ENCODE data around the gene EDN1.

The EDN1 gene

GRCh38 chr6:12265791-12266190, 24.4 kb upstream of the EDN1 start:
- no peak for DNase-seq (ENCODE audit: low read depth)
- no peak overlapping the region for H3K4me3 ChIP-seq (ENCODE audit: low read depth, low read length)

GRCh38 chr6:12266571-12266970, 23.6 kb upstream of the EDN1 start:
- DNase-seq (ENCODE audit: low read depth) = peak; percentile 47
- H3K4me3 ChIP-seq (ENCODE audit: low read depth, low read length) = no peak overlapping the region

GRCh38 chr6:12269110-12269509, 21.1 kb upstream of the EDN1 start:
- DNase-seq (ENCODE audit: low read depth) = no peak
- no peak overlapping the region for H3K4me3 ChIP-seq (ENCODE audit: low read depth, low read length)

GRCh38 chr6:12270551-12271230, 19.5 kb upstream of the EDN1 start:
- no peak for DNase-seq (ENCODE audit: low read depth)
- no peak overlapping the region for H3K4me3 ChIP-seq (ENCODE audit: low read depth, low read length)

- no peak overlapping the region for H3K4me3 ChIP-seq (ENCODE audit: low read depth, low read length)
- no peak for DNase-seq (ENCODE audit: low read depth)
Observed at GRCh38 chr6:12271594-12271993, 18.6 kb upstream of the EDN1 start.

GRCh38 chr6:12271997-12272396, 18.2 kb upstream of the EDN1 start:
- no peak overlapping the region for H3K4me3 ChIP-seq (ENCODE audit: low read depth, low read length)
- no peak for DNase-seq (ENCODE audit: low read depth)

GRCh38 chr6:12275107-12275506, 15.1 kb upstream of the EDN1 start:
- no peak for DNase-seq (ENCODE audit: low read depth)
- H3K4me3 ChIP-seq (ENCODE audit: low read depth, low read length) = no peak overlapping the region

- DNase-seq (ENCODE audit: low read depth) = no peak
- no peak overlapping the region for H3K4me3 ChIP-seq (ENCODE audit: low read depth, low read length)
Observed at GRCh38 chr6:12276930-12277315, 13.2 kb upstream of the EDN1 start.

GRCh38 chr6:12277386-12277785, 12.8 kb upstream of the EDN1 start:
- H3K4me3 ChIP-seq (ENCODE audit: low read depth, low read length) = no peak overlapping the region
- no peak for DNase-seq (ENCODE audit: low read depth)

- no peak for DNase-seq (ENCODE audit: low read depth)
- H3K4me3 ChIP-seq (ENCODE audit: low read depth, low read length) = no peak overlapping the region
Observed at GRCh38 chr6:12278915-12279314, 11.2 kb upstream of the EDN1 start.

- DNase-seq (ENCODE audit: low read depth) = no peak
- H3K4me3 ChIP-seq (ENCODE audit: low read depth, low read length) = no peak overlapping the region
Observed at GRCh38 chr6:12279322-12280091, 10.7 kb upstream of the EDN1 start.

GRCh38 chr6:12280458-12280857, 9.7 kb upstream of the EDN1 start:
- no peak overlapping the region for H3K4me3 ChIP-seq (ENCODE audit: low read depth, low read length)
- no peak for DNase-seq (ENCODE audit: low read depth)

- H3K4me3 ChIP-seq (ENCODE audit: low read depth, low read length) = no peak overlapping the region
- no peak for DNase-seq (ENCODE audit: low read depth)
Observed at GRCh38 chr6:12280902-12281301, 9.3 kb upstream of the EDN1 start.

- DNase-seq (ENCODE audit: low read depth) = no peak
- no peak overlapping the region for H3K4me3 ChIP-seq (ENCODE audit: low read depth, low read length)
Observed at GRCh38 chr6:12283904-12284303, 6.3 kb upstream of the EDN1 start.

- no peak overlapping the region for H3K4me3 ChIP-seq (ENCODE audit: low read depth, low read length)
- DNase-seq (ENCODE audit: low read depth) = peak; percentile 51
Observed at GRCh38 chr6:12286373-12287110, 3.6 kb upstream of the EDN1 start.

- DNase-seq (ENCODE audit: low read depth) = no peak
- no peak overlapping the region for H3K4me3 ChIP-seq (ENCODE audit: low read depth, low read length)
Observed at GRCh38 chr6:12288211-12288618, 1.9 kb upstream of the EDN1 start.

GRCh38 chr6:12288914-12289313, 1.2 kb upstream of the EDN1 start:
- DNase-seq (ENCODE audit: low read depth) = no peak
- no peak overlapping the region for H3K4me3 ChIP-seq (ENCODE audit: low read depth, low read length)

- H3K4me3 ChIP-seq (ENCODE audit: low read depth, low read length) = peak overlapping the region; percentile 60
- no peak for DNase-seq (ENCODE audit: low read depth)
Observed at GRCh38 chr6:12289365-12289919, 719 bp upstream of the EDN1 start.

- no peak overlapping the region for H3K4me3 ChIP-seq (ENCODE audit: low read depth, low read length)
- no peak for DNase-seq (ENCODE audit: low read depth)
Observed at GRCh38 chr6:12291071-12291838, 1.1 kb downstream of the EDN1 start.

All from skeletal muscle cell (primary cell).